Measurements from ENCODE around the gene KDM2A. TPM values are rescaled to one million over a fixed set of nuclear protein-coding genes. Genes with fewer than 3 reads are reported as not detected.

Gene KDM2A
- total and polyA plus RNA-seq, 2 of the 13 experiments (the other 11 are each of a cell fraction or from before 2014, with no cell fraction given) = 31.3 to 31.4 TPM

GRCh38 chr11:67239783-67240575 lies 120.9 kb downstream of the KDM2A start (continued):
- no peak for TF ChIP-seq SKIL (CRISPR knock-in tag; IDR thresholded peaks at IDR 0.05; ENCODE audit: borderline replicate concordance)
- TF ChIP-seq ZNF121 (CRISPR knock-in tag; IDR thresholded peaks at IDR 0.05) = 0 out of 2 replicates have a peak, but pooled peaks have one; percentile 40
- TF ChIP-seq NCOA2 (CRISPR knock-in tag; IDR thresholded peaks at IDR 0.05) = peak; percentile 71
- TF ChIP-seq, protein P1, sequence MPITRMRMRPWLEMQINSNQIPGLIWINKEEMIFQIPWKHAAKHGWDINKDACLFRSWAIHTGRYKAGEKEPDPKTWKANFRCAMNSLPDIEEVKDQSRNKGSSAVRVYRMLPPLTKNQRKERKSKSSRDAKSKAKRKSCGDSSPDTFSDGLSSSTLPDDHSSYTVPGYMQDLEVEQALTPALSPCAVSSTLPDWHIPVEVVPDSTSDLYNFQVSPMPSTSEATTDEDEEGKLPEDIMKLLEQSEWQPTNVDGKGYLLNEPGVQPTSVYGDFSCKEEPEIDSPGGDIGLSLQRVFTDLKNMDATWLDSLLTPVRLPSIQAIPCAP (CRISPR knock-in tag; IDR thresholded peaks at IDR 0.05; ENCODE audit: low read depth) = no peak
- TF ChIP-seq ZSCAN31 (CRISPR knock-in tag; IDR thresholded peaks at IDR 0.05; ENCODE audit: low read depth) = 0 out of 2 replicates have a peak, but pooled peaks have one; percentile 18
- TF ChIP-seq PRPF4 (IDR thresholded peaks at IDR 0.05; ENCODE audit: low read depth, low read length, poor library complexity, severe bottlenecking) = no peak
- peak; percentile 20; the same call in 1 of the 2 replicates for TF ChIP-seq ZNF747 (CRISPR knock-in tag; IDR thresholded peaks at IDR 0.05; ENCODE audit: borderline replicate concordance)
- peak; percentile 94 for TF ChIP-seq MYC (CRISPR knock-in tag; IDR thresholded peaks at IDR 0.05; ENCODE audit: borderline replicate concordance)
- peak; percentile 32; the same call in 1 of the 2 replicates for TF ChIP-seq HOMEZ (CRISPR knock-in tag; IDR thresholded peaks at IDR 0.05; ENCODE audit: low read depth)
- TF ChIP-seq POGZ (CRISPR knock-in tag; IDR thresholded peaks at IDR 0.05) = peak; percentile 59
- peak; percentile 84 for TF ChIP-seq ZNF350 (CRISPR knock-in tag; IDR thresholded peaks at IDR 0.05; ENCODE audit: borderline replicate concordance, low read depth)
- TF ChIP-seq EP300 (IDR thresholded peaks at IDR 0.05; ENCODE audit: low read depth in 2 of 2, low read length in 2 of 2) = 0 out of 4 replicates have a peak, but pooled peaks of 1 of the 2 experiments have one; percentile 11
- 0 out of 2 replicates have a peak, but pooled peaks have one; percentile 25 for TF ChIP-seq EP300 (CRISPR knock-in tag; IDR thresholded peaks at IDR 0.05; ENCODE audit: borderline replicate concordance)
- no peak for TF ChIP-seq ZNF704 (CRISPR knock-in tag; IDR thresholded peaks at IDR 0.05; ENCODE audit: borderline replicate concordance)
- TF ChIP-seq, protein P2, sequence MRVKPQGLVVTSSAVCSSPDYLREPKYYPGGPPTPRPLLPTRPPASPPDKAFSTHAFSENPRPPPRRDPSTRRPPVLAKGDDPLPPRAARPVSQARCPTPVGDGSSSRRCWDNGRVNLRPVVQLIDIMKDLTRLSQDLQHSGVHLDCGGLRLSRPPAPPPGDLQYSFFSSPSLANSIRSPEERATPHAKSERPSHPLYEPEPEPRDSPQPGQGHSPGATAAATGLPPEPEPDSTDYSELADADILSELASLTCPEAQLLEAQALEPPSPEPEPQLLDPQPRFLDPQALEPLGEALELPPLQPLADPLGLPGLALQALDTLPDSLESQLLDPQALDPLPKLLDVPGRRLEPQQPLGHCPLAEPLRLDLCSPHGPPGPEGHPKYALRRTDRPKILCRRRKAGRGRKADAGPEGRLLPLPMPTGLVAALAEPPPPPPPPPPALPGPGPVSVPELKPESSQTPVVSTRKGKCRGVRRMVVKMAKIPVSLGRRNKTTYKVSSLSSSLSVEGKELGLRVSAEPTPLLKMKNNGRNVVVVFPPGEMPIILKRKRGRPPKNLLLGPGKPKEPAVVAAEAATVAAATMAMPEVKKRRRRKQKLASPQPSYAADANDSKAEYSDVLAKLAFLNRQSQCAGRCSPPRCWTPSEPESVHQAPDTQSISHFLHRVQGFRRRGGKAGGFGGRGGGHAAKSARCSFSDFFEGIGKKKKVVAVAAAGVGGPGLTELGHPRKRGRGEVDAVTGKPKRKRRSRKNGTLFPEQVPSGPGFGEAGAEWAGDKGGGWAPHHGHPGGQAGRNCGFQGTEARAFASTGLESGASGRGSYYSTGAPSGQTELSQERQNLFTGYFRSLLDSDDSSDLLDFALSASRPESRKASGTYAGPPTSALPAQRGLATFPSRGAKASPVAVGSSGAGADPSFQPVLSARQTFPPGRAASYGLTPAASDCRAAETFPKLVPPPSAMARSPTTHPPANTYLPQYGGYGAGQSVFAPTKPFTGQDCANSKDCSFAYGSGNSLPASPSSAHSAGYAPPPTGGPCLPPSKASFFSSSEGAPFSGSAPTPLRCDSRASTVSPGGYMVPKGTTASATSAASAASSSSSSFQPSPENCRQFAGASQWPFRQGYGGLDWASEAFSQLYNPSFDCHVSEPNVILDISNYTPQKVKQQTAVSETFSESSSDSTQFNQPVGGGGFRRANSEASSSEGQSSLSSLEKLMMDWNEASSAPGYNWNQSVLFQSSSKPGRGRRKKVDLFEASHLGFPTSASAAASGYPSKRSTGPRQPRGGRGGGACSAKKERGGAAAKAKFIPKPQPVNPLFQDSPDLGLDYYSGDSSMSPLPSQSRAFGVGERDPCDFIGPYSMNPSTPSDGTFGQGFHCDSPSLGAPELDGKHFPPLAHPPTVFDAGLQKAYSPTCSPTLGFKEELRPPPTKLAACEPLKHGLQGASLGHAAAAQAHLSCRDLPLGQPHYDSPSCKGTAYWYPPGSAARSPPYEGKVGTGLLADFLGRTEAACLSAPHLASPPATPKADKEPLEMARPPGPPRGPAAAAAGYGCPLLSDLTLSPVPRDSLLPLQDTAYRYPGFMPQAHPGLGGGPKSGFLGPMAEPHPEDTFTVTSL (CRISPR knock-in tag; IDR thresholded peaks at IDR 0.05; ENCODE audit: borderline replicate concordance) = 0 out of 2 replicates have a peak, but pooled peaks have one; percentile 40
- TF ChIP-seq ZNF432 (CRISPR knock-in tag; IDR thresholded peaks at IDR 0.05; ENCODE audit: borderline replicate concordance) = no peak
